ENCODE measurements around the gene GJC2. TPM values are rescaled to one million over a fixed set of nuclear protein-coding genes. Genes with fewer than 3 reads are reported as not detected.
A peak's percentile ranks its signal among the peaks of the same experiment; 100 is the strongest.

The GJC2 gene
- total RNA-seq, 1 experiment from 2014 or later, result 1.6 TPM

GRCh38 chr1:228161866-228162265 is 12.1 kb downstream of the GJC2 start:
- Histone ChIP-seq H4K5ac (ENCODE audit: insufficient read length, low read depth, low read length) (no peak overlapping the region), H2AK5ac (ENCODE audit: insufficient read length, low read length) (no peak overlapping the region), H3K9me3 (ENCODE audit: control insufficient read depth, low read depth, low read length) (no peaks in the 10 kb centered on the region), H3K4ac (ENCODE audit: low read depth, low read length) (no peak overlapping the region), H3K14ac (ENCODE audit: insufficient read depth, low read length) (no peak overlapping the region; the same call in 1 of the 2 replicates), H2AFZ (ENCODE audit: low read length) (no peak overlapping the region), H3K27me3 (ENCODE audit: insufficient read depth, low read length) (no peaks in the 10 kb centered on the region), H4K20me1 (ENCODE audit: control insufficient read depth, insufficient read depth, insufficient read length) (no peaks in the 10 kb centered on the region), H3K4me1 (ENCODE audit: insufficient read depth, low read length) (no peaks in the 10 kb centered on the region; the same call in 1 of the 2 replicates), H3K79me1 (ENCODE audit: insufficient read depth, low read depth, low read length, poor library complexity, severe bottlenecking) (no peaks in the 10 kb centered on the region), H3K4me2 (ENCODE audit: insufficient read depth, insufficient read length, low read length) (no peak overlapping the region), H3K56ac (ENCODE audit: insufficient read length, low read depth, low read length) (no peak overlapping the region), H2BK15ac (ENCODE audit: low read depth, low read length) (no peak overlapping the region), H3T11ph (ENCODE audit: low read length) (no peak overlapping the region), H2BK5ac (ENCODE audit: insufficient read length, low read length) (no peak overlapping the region), H2BK12ac (ENCODE audit: insufficient read length, low read depth, low read length) (no peak overlapping the region), H3K23ac (ENCODE audit: insufficient read length, low read depth, low read length) (no peak overlapping the region), H2BK20ac (ENCODE audit: low read depth, low read length, poor library complexity, severe bottlenecking) (no peak overlapping the region), H4K91ac (ENCODE audit: insufficient read length, low read depth, low read length) (no peak overlapping the region), H3K27ac (ENCODE audit: insufficient read length, low read depth, low read length) (no peak overlapping the region), H3K9ac (ENCODE audit: extremely low read depth, insufficient read length, low read length) (no peak overlapping the region), H3K79me2 (ENCODE audit: insufficient read depth, low read length) (no peaks in the 10 kb centered on the region), H3K18ac (ENCODE audit: insufficient read length, low read depth, low read length) (no peak overlapping the region), H3K23me2 (ENCODE audit: insufficient read length, low read depth, low read length, poor library complexity, severe bottlenecking) (peaks cover 2% of the 10 kb centered on the region), H4K8ac (replicated peaks; ENCODE audit: insufficient read length, low read depth, low read length) (no peak overlapping the region), H2BK120ac (ENCODE audit: low read depth, low read length, poor library complexity, severe bottlenecking) (no peak overlapping the region)
- Mint-ChIP-seq H3K36me3 (ENCODE audit: insufficient read depth in 1 of 3, low read depth in 3 of 3) (peaks cover 0 to 3% (median 2%) of the 10 kb centered on the region in 3 experiments; a peak in 2 of 7 replicates), H3K4me3 (no peak overlapping the region), H3K27me3 (ENCODE audit: low read depth) (peaks cover 11% of the 10 kb centered on the region), H3K9me3 (peaks cover 0 to 2% of the 10 kb centered on the region in 2 experiments; a peak in 1 of 5 replicates), H3K27ac (peak overlapping the region in 1 of 3 experiments; percentile 74; a peak in 2 of 7 replicates), H3K4me1 (peaks cover 13 to 29% of the 10 kb centered on the region in 2 experiments)
- WGBS (ENCODE audit: extremely low coverage, insufficient read length, low lambda C conversion rate), result no CpG with 5 or more reads among the region's 9 CpGs
- DNase-seq, result no peak
- TF ChIP-seq CTCF (conservative IDR thresholded peaks at IDR 0.05), result no peak

Measured in H9 (cell line).